Pons (tissue), 1 donor: Measurements from ENCODE around the gene SHISA9.

Experiments used
- DNase-seq: peaks from one replicate; pipeline ENCODE4 v3.0.0-alpha.2; 2016; ENCODE audit warnings: low spot score

The SHISA9 gene

DNA sequence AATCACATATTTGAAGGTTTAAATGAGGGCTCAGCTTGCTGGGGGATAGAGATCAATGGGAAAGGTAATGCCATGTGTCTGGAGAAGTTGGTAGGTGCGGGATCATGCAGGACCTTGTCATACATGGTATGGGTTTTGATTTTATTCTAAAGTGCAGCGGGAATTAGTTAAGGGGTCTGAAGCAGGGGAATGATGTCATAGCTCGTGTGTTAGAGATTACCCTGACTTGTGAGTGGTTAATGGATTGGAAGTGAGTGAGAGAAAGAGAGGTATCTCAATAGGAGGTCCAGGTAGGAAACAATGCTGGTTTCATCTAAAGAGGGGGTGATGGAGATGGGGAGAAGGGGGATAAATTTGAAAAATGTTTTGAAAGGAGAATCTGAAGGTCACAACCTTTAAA lies 280.0 kb downstream of the SHISA9 start:
- DNase-seq = no peak

DNA sequence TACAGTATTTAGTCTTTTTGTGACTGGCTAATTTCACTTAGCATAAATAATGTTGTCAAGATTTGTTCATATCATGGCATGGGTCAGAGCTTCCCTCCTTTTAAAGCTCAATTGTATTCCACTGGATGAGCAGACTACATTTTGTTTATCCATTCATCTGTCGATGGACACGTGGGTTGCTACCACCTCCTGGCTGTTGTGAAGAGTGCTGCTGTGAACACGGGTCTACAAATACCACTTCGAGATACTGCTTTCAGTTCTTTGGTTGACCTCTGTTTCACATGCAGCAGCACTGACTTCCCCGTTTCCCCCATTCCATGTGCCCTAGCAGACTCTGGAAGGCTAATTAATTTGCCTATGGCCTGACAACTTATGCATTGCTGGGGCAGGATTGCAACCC lies 285.4 kb downstream of the SHISA9 start:
- no peak for DNase-seq

DNA sequence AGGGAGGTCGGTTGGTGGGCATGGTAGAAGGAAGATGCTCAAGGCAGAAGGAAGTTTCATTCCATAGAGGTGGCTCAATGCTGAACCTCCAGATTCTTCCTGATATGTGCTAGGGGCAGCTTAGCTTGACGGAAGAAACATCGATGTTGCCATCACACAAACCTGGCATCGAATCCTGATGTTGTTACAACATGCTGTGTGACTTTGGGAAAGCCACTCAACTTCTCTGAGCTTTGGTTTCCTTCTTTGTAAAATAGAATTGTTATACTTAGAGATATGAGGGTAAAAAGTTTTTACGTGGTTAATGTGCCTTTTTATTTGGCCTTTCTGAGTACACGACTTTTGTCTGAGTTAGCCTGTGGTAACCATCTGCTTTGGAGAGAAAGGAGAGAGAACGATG lies 287.9 kb downstream of the SHISA9 start:
- DNase-seq = no peak

DNA sequence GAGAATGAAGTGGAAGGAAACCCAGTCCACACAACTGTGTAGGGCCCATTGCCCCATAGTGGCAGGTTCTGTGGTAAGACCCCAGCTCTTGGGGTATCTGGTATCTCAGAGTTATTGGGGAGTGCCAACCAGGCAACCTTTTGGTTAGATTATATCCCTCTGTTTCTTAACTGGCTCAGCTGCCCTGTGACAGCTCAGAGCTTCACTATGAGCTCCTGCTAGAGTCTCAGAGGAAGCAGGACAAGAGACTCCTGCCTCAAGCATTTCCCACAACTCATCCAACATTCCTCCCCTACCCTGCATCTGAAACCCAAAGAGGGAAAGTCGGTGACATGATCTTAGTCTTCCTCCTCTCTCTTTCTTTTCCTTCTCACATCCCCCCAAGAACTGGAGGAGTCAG lies 292.3 kb downstream of the SHISA9 start:
- DNase-seq = no peak

DNA sequence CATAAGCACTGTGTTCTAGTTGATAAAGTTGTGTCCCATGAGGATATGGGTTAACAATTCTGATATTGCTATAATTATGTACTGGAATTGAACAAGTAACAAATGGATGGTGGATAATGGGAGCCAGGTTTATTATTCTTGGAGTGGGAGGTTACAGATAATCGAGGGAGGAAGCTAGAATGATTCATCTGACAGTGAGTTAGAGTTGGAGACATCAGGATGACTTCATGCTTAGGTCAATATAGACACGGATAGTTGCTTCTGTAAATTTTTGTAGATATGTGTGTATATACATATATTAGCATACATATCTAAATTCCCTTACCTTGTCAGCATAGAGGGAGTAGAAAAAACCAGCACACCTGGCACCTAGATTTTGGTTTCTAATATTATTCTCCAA lies 293.4 kb downstream of the SHISA9 start:
- no peak for DNase-seq

DNA sequence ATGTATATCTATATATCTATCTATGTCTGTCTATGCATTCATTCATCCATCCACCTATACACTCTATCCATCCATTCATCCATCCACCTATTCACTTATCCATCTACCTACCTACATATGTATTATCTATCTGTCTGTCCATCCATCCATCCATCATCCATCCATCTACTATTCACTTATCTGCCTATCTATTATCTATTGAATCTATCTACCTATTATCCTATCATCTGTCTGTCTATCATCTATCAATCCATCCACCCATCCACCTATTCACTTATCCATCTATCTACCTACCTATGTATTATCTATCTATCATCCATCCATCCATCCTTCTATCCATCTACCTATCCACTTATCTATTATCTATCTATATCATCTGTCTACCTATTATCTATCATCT lies 302.3 kb downstream of the SHISA9 start:
- DNase-seq = no peak

DNA sequence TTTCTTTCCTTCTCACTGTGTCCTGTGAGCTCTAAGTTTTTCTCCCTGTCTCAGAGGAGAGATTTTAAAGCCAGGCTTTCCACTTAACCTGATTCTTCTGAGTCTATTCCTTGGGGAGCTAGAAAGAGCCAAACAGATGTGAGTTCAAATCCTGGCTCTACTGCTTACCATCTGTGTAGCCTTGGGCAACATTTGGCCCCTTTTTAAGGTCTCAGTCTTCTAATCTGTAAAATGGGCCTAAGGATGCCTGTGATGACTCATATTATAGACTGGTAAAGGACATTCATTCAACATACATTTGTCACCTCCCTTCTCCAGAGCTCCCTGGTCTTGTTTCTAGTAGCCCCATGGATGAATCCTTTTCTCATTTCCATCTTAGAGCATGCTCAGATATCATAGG lies 304.0 kb downstream of the SHISA9 start:
- no peak for DNase-seq

DNA sequence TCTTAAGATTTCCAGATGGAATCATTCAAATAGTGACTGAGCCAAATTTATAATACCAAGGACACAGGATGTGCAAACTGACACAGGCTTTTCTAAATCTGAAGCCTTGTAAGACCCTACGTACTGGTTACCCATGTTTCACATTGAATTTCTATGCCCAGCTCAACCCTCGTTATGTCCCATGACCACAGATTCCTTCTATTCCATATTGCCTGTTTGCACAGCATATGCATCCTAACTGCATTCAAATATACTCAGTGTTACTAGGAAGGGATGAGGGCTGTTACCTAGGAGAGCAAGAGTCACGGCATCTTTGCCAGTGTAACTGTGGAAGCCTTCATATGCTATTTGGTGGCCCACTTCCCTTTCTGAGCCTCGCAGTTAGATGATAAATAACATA lies 305.2 kb downstream of the SHISA9 start:
- no peak for DNase-seq

DNA sequence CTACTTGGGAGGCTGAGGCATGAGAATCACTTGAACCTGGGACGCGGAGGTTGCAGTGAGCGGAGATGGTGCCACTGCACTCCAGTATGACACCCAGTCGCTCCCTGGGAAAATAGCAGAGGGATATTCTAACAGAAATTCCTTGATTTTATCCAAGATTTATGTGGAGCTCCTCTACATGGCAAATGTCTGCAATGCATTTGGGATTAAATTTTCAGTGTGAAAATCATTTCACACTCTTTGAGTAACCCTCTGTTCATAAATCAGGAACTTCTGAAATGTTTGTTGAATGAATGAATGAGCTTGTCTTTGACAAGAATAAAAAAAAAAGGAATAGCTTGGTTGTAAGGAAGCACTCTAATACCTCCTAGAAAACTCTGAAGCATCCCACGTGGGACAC lies 305.8 kb downstream of the SHISA9 start:
- no peak for DNase-seq

DNA sequence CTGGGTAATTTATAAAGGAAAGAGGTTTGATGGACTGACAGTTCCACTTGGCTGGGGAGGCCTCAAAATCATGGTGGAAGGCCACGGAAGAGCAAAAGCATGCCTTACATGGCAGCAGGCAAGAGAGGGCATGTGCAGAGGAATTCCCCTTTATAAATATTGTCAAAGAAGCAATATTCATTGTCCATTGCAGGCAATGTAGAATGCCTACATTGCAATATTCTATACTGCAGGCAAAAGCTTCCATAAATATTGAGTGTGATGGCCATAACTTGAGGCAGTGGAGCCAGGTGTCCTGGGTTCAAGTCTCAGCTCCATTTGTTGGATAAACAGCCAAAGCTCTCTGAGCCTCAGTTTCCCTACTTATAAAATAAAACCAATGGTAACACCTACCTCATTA lies 322.3 kb downstream of the SHISA9 start:
- no peak for DNase-seq

DNA sequence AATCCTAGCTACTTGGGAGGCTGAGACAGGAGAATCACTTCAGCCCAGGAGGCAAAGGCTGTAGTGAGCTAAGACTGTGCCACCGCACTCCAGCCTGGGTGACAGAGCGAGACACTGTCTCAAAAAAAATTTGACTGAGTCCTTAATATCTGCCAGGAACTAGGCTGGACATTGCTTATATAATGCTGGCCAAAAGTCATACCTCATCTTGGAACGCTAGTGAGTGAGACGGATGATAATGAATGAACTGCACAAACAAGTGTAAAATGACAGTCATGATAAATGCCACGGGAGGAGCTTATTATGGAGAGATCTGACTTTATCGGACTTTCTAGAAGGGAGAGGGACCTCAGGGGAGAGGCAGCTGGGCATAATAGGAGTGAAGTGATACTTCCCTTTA lies 327.6 kb downstream of the SHISA9 start:
- no peak for DNase-seq

DNA sequence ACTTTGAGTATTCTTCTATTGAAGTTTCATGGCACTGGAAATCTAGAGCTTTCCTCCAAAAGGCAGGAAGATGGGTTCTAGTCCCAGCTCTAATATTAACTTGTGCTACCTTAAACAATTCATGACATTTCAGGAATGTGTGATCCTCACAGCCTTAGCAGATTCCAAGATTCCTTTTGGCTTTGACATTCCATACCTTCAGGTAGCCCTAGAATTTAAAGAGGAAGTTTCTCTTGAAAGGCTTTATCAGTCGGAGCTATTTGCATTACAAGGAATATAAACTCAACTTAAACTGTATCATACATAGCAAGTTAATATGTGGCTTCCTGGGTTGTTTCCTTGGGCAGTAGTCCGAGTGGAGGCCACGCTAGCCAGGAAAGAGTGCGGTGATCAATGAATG lies 330.0 kb downstream of the SHISA9 start:
- DNase-seq = no peak

DNA sequence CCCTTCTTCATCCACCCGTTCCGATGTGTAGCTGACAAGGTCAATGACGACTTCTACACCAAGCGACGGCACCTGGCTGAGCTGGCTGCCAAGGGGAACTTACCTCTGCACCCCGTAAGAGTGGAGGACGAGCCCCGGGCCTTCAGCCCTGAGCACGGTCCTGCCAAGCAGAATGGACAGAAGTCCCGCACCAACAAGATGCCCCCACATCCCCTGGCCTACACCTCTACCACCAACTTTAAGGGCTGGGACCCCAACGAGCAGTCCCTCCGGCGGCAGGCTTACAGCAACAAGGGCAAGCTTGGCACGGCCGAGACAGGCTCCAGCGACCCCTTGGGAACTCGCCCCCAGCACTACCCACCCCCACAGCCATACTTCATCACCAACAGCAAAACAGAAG lies 333.6 kb downstream of the SHISA9 start:
- DNase-seq = no peak

DNA sequence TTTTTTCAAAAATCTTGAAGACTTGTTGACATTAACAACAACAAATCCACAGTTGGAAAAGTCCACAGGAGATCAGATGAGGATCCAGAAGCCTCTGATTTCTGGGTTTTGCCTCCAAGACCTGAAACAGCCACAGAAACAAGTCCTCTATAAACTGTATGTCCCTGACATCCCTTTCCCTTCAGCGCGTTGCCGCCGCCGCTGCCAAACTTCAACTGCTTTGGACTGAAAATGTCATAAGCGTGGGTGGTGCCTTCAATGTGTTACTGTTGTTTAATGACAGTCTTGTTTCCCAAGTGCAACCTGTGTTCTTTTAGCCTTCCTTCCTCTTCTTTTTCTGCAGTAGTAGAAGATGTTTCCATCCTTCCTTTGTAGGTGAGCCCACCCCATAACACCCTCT lies 334.9 kb downstream of the SHISA9 start:
- DNase-seq = no peak

DNA sequence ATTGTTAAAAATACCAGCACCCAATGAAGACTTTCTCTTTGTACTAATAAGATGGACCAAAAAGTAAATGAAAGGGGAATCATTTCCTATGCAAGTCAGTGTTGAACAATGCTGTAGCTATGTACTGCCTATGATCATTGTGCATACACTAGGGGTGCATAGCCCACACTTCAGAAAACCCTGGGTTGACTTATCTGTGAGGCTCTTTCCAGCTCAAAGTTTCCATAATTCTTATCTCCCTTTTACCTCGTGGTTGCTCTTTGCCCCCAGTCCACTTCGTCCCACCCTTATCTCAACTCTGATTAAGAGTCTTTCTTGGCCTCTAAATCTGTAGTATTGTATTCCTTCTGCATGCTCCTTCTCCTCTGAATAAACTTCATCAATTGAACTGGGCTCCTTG lies 336.8 kb downstream of the SHISA9 start:
- no peak for DNase-seq

DNA sequence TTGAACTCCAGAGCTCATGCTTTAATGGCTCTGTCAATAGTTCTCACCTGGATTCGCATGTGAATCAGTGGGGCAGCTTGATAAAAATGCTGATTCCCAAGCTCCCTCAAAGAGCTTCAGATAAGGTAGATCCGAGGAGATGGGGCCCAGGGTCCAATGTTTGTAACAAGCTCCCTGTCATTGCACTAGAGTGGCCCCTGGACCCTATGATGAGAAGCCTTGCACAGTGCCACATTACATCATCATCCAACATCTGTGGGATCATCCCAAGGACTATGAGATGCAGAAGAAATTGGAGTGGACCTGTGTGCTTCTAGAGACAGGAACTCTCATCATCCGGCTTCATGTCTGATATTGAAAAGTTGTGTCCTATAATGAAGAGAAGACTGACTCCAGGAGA lies 340.8 kb downstream of the SHISA9 start:
- no peak for DNase-seq

DNA sequence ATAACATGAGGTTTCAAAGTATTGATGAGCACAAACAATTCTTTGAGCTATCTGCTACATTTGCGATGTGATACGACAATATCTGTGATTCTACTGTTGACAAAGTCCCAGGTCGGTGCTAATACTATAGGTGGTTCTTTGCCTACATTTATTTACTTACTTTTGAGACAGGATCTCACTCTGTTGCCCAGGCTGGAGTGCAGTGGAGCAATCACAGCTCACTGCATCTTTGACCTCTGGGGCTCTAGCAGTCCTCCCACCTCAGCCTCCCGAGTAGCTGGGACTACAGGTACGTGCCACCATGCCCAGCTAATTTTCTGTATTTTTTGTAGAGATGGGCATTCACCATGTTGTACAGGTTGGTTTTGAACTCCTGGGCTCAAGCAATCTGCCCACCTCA lies 343.4 kb downstream of the SHISA9 start:
- no peak for DNase-seq

DNA sequence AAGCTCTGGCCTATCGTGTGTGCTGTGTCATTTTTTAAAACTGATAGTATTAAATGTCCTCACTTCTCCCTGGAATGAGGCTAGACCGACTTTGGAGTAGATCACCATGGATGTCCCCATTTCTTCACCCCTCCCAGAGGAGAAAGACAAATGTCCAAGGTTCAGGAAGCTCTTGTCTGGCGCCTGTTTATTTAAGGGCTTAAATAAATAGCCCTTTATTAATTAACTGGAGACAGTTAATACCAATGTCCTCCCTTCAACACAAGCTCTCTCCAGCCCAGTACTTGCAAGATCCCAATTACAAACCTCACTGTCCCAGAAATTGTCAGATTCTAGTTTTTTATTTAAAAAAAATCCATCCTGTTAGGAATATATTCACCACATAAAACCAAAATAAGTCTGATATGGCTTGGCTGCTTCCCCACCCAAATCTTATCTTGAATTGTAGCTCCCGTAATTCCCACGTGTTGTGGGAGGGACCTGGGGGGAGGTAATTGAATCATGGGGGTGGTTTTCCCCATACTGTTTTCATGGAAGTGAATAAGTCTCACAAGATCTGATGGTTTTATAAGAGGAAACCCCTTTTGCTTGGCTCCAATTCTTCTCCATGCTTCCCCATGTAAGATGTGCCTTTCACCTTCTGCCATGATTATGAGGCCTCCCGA lies 344.4 kb downstream of the SHISA9 start:
- DNase-seq = no peak

DNA sequence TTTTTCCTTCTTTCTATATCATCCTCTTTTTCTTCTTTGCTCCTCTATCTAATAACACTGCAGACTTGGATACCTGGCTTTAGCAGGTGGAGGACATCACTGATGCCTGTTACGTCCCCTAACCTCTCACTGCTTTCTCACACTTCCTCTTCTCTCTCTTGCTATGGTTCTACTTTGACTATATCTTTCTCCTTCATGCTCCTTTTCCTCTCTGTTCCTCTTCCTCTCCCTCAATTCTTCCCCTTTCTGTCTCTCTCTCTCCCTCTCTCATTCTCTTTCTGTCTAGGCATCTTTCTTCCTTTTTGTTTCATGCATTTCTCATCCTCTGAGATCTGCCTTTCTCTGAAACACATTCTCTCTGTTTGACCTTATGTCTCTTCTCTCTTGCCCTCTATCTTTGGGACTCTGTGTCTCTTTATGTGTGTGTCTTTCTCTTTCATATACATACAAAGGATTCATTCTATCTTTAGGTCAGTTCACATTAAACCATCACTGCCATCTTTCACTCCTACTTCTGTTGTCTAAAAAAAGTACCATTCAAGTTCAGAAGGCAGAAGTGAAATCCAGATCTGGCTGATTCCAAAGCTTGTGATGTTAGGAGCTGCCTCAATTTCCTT lies 353.7 kb downstream of the SHISA9 start:
- DNase-seq = no peak

DNA sequence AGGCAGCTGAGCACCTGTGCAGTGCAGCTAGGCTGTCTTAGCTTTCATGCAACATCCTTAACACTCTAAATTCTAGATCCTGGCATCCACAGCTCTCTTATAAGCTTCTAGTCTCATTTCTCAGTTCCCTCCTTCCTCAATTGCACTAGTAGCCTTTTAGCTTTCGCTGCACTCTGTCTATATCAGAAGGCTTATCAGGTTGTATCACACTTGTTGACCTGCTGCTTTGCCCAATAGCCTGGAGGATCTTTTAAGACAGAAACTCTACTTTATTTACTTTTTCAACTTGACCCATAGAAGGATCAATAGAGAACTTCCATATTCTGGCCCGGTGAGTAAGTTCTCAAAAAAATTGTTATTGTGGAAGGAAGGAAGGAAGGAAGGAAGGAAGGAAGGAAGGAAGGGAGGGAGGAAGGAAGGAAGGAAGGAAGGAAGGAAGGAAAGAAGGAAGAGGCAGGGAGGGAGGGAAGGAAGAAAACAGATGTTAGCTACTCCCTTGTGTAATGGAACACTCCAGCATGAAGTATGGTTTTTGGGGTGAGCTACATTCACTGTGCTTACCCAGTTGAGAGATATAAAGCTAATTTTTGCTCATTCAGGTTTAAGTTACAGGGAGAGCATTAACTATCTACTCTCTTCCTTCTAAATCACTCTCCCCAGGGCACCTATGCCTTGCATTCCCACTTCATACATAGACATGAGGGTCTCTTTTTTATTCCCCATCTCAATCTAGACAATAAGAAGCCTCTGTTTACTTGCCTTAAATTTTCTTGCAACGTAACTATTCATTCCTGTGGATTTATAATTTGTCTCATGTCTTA lies 361.1 kb downstream of the SHISA9 start:
- no peak for DNase-seq

DNA sequence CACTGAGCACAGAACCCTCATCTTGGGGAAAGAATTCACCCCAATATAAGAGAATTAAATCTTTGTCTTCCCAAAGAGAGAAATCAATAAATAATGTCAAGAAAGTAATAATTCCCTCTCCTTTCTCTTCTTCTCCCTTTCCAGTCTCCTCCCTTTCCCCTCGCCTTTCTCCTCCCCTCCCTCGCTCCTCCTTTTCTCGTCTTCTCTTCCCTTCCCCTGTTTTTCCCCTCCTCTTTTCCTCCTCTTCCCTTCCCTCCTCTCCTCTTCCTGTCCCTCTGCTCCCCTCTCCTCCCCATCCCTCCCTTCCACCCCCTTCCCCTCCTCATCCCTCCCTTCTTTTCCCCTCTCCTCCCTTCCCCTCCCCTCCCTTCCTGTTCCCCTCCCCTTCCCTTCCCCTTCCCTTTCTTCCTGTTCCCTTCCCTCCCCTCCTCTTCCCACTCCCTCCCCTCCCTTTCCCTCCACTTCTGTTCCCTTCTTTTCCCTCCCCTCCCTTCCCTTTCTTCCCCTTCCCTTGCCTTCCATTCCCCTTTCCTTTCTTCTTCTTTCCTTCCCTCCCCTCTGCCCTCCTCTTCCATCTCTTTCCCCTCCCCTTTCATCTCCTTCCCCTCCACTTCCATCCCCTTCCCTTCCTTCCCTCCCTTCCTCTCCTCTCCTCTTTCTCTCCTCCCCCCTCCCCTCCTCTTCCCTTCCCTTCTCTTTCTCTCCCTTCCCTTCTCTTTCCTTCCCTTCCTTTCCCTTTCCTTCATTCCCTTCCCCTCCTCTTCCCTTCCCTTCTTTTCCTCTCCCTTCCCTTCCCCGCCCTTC lies 363.6 kb downstream of the SHISA9 start:
- DNase-seq = no peak

DNA sequence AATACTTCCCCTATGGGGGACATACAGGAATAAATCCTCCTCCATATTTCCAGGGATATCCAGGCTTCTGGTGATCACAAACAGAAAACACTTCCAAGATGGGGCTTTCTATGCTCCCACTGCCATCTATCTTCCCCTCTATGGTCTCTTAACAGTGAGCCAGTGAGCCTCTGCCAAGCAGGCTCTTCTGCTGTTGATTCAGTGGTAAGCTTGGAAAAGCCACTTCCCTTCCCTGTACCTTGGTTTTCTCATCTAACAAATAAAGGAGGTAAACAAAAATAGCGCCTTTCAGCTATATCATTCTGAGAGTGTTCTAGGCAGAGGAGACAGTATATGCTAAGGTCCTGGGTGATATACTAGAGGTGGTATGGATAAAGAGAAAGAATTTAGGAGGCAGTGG lies 368.0 kb downstream of the SHISA9 start:
- DNase-seq = no peak
